GM18505 (cell line): ENCODE data around the gene NOC3L.

Source experiments
- ATAC-seq: cut with Tn5 transposase; IDR thresholded peaks from one replicate; pipeline ENCODE4 v1.9.1; 2021; ENCODE audit not compliant: unreplicated experiment
- POLR2A ChIP-seq: IDR thresholded peaks from 4 replicates; pipeline ENCODE4 v1.6.1; 2011; ENCODE audit warnings: borderline replicate concordance; ENCODE audit not compliant: insufficient read depth, insufficient read length; ENCODE audit errors: extremely low read depth

NOC3L gene, protein sequence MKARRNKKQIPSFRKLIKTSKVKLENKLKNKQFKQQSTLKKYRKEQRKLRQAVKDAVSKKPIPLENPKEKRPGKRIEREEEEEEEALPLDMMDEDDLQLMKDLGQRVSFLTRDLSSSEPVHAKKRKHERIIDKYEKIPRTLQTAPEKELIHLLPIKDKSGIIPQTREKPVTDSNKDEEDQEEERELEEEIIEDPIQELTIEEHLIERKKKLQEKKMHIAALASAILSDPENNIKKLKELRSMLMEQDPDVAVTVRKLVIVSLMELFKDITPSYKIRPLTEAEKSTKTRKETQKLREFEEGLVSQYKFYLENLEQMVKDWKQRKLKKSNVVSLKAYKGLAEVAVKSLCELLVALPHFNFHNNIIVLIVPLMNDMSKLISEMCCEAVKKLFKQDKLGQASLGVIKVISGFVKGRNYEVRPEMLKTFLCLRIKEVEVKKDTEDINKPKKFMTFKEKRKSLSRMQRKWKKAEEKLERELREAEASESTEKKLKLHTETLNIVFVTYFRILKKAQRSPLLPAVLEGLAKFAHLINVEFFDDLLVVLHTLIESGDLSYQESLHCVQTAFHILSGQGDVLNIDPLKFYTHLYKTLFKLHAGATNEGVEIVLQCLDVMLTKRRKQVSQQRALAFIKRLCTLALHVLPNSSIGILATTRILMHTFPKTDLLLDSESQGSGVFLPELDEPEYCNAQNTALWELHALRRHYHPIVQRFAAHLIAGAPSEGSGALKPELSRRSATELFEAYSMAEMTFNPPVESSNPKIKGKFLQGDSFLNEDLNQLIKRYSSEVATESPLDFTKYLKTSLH

DNA sequence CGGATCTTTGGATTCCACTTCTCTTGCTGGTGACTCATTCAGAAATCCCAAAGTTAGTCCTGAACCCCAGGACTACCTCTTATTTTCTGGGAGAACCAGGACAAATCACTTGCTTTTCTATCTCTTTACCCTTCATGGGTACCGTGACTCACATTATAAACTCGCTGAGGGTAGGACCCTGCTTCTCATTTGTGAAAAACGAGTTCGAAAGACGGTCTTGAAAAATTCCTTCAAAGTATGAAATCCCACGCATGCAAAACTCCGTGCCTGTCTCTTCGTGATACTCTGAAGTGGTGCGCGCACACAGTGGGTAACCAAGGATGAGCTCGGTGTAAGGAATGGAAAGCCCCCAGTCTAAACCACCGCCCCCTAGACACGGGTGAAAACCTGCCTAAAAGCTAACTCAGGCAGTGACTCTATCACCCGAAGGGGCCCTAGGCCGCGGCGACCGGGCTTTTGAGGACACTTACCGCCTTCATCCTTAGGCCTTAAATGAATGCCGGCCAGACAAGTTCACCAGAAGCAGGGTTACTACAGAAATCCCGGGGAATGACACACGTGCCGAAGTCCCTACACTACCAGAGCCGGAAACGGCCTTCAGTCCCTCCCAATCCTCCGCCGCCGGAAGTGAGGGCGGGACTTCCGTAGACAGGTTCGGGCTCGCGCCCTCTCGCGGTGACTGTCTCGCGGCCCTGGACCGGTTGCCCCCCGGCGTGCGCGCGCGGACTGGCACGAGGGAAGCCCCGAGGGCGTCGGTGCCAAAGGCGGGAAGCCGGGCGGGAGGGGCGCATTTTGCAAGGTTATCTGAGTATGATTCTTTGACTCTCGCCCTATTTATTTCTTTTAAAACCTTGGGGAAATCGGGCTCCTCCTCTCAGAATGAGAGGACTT, at the start of gene NOC3L:
Gene NOC3L, minus strand, starts transcription at position 580 of the 891 bp plus-strand sequence. Its CDS starts 101 bp downstream, at position 479.
- ATAC-seq: peak; percentile 99
- TF ChIP-seq POLR2A: peak; percentile 85

GRCh38 chr10:94412449-94412848, 49.7 kb upstream of the NOC3L start:
- ATAC-seq: no peak
- no peak for TF ChIP-seq POLR2A

DNA sequence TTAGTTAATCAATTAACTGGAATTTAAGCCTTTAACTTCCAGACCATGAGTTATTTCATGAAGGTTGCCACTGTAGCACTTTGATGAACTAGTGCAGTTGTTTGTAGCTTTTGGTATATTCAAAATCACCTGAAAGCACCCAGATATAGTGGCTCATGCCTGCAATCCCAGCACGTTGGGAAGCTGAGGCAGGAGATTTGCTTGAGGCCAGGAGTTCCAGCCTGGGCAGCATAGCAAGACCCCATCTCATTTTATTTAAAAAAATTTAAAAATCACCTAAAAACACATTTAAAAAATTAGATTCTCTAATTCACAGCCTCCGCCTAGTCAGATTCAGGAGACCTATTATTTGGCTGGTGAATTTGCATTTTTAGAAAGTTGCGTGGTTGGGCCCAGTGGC, 48.6 kb upstream of the NOC3L start:
- ATAC-seq: no peak

DNA sequence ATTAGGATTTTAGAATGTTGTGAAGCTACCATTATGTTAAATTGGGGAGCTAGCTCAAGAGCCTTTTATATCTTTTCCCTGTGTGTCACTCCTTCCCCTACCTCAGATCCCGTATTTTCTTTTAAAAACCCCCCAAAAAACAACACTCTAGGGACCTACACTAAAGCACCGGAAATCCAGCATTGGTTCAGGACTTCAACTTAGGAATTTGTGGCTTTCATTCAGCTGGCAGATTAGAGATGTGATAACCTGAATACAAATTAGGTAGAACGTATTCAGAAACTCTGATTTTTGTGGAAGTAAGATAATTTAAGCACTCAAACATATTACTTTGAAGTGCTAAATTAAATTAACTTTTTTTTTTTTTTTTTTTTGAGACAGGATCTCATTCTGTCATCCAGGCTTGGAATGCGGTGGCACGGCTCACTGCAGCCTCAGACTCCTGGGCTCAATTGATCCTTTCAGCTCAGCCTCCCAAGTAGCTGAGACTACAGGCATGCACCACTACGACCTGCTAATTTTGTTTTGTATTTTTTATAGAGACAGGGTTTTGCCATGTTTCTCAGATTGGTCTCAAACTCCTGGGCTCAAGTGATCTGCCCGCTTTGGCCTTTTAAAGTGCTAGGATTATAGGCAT, 46.4 kb upstream of the NOC3L start:
- no peak for ATAC-seq
- no peak for TF ChIP-seq POLR2A

More for the DNA sequence above, 48.6 kb upstream of the NOC3L start:
- no peak for TF ChIP-seq POLR2A

DNA sequence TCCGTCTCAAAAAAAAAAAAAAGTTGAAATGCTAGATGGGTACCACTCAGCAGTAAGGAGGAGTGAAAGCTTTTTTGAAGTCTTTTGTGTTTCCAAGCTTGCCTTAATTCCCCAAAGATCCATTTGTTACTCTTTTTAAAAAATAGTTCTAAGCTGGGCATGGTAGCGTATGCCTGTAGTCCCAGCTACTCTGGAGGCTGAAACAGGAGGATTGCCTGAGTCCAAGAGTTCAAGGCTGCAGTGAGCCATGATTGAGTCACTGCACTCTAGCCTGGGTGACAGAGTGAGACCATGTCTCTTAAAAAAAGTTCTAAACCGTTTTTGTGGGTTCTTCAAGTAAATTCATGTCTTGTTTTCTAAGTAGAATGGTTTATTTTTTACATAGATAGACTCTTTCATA, 44.9 kb upstream of the NOC3L start:
- TF ChIP-seq POLR2A: no peak
- ATAC-seq: no peak

GRCh38 chr10:94405406-94405805, 42.7 kb upstream of the NOC3L start:
- no peak for ATAC-seq
- TF ChIP-seq POLR2A: no peak

DNA sequence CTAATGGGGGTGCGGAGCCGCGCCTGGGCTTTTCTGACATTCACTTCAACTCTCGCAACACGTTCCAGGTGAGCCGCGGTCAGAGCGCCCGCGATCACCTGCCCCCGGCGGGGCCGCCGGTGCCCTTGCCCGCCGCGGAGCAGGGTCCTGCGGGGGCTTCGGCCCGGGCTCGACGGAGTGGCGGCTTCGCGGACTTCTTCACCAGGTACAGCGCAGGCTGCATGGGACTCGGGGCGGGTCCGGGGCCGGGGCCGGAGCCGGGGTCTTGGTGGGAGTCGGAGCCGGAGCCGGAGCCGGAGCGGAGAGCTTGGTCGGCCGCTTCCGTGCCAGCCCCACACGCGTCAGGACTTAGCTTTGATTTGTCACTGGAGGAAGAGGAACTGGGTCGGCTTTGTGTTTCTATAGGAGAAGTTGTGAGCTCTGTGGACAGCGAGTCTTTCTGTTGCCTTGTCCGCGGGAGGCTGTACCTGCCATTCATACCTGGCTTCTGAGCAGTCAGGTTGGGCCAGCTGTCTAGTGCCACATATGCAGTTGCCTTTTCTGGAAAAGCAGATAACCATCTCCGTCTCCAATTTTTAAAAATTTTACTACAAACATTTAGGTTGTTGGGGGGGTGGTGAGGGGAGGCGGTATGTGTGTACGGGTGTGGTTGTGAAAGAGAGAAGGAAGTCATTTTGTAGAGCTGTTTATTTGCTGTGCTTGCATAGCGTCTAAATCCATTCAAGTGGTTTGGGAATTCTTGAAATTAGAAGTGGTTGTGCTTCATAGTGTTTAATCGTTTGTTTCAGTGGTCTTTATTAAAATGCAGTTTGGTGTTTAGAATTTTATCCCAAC, 40.9 kb upstream of the NOC3L start:
- peak; percentile 65 for ATAC-seq
- TF ChIP-seq POLR2A: peak; percentile 79

- no peak for TF ChIP-seq POLR2A
Measured at GRCh38 chr10:94402843-94403379, 40.2 kb upstream of the NOC3L start.

DNA sequence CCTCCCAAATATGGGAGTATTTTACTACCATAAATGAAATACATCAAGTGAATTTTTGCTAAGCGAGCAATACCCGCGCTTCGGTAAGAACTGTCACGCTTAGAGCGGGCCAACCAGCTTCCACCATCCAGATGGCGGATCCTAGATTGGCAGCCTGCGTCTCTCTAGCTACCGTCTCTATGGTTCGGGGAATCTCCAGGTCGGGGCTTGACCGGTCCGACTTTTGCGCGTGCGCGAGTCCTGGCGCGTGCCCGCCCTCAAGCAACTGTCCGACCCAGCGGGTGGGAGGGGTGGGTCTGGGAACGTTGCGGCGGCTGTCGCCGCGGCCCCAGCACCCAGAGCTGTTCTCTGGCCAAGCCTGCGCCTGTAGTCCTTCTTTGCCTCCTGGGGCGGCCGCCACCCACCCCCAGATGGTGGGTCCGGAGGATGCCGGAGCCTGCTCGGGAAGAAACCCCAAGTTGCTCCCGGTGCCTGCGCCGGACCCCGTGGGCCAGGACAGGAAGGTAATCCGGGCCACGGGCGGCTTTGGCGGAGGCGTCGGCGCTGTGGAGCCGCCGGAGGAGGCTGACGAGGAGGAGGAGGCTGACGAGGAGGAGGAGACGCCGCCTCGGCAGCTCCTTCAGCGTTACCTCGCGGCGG, 39.6 kb upstream of the NOC3L start, which contains the start of gene TBC1D12:
Gene TBC1D12, plus strand, starts transcription at position 338 of the 639 bp plus-strand sequence. Its CDS starts 73 bp downstream, at position 411.
- ATAC-seq: peak; percentile 61

More at GRCh38 chr10:94402843-94403379, 40.2 kb upstream of the NOC3L start:
- peak; percentile 32 for ATAC-seq

DNA sequence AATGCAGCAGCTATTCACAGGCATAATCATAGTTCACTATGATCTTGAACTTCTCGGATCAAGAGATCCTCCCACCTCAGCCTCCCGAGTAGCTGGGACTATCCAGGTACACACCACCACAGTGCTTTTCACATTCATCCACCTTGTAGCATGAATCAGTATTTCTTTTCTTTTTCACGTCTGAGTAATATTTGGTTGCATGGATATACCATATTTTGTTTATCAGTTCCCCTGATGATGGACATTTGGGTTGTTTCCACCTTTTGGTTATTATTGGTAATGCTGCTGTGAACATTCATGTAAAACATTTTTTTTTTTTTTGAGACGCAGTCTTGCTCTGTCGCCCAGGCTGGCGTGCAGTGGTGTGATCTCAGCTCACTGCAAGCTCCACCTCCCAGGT, 36.0 kb upstream of the NOC3L start:
- TF ChIP-seq POLR2A: no peak
- no peak for ATAC-seq

More for the DNA sequence above, 39.6 kb upstream of the NOC3L start, which contains the start of gene TBC1D12:
- TF ChIP-seq POLR2A: peak; percentile 73
